ENCODE measurements around the gene FHDC1.

- TF ChIP-seq CTCF (IDR thresholded peaks at IDR 0.05) (no peak), ZFX (IDR thresholded peaks at IDR 0.05; ENCODE audit: borderline replicate concordance) (no peak)
These were observed 21.5 kb downstream of the FHDC1 start for GRCh38 chr4:152957437-152958171.
